Chondrocyte (in vitro differentiated cells): Measurements from ENCODE around the gene TNFAIP3. TPM values are rescaled to one million over a fixed set of nuclear protein-coding genes. Genes with fewer than 3 reads are reported as not detected.

Source experiments
- DNase-seq: peaks from one replicate; pipeline ENCODE4 v3.0.0; 2021; ENCODE audit warnings: mixed read lengths, low spot score
- H3K27ac Mint-ChIP-seq: one replicate; pipeline ENCODE4 v1.8.0; 2021; ENCODE audit warnings: mild to moderate bottlenecking, moderate library complexity, mixed read lengths; ENCODE audit not compliant: unreplicated experiment
- H3K27me3 Mint-ChIP-seq: 2 replicates; pipeline ENCODE4 v1.8.0; 2021; ENCODE audit warnings: low read depth, mixed read lengths
- H3K36me3 Mint-ChIP-seq: 2 replicates; pipeline ENCODE4 v1.8.0; 2021; ENCODE audit warnings: low read depth, mixed read lengths
- H3K4me1 Mint-ChIP-seq: 2 replicates; pipeline ENCODE4 v1.8.0; 2021; ENCODE audit warnings: low read depth, mild to moderate bottlenecking, mixed read lengths
- H3K4me3 Mint-ChIP-seq: one replicate; pipeline ENCODE4 v1.8.0; 2021; ENCODE audit warnings: mild to moderate bottlenecking, moderate library complexity, mixed read lengths; ENCODE audit not compliant: unreplicated experiment
- H3K9me3 Mint-ChIP-seq: 2 replicates; pipeline ENCODE4 v1.8.0; 2021; ENCODE audit warnings: low read depth, mixed read lengths
- CTCF ChIP-seq: fragments of 200-600 bp; sonication (generic); IDR thresholded peaks from 2 replicates; pipeline ENCODE4 v1.5.0; 2021; ENCODE audit warnings: antibody characterized with exemption, mild to moderate bottlenecking, moderate library complexity
- total RNA-seq: library from RNA; stranded (reverse); gene quantifications from 3 replicates; pipeline ENCODE4 v1.2.1, GENCODE V29; 2021

The TNFAIP3 gene
- total RNA-seq, 1 donor from 2014 or later: 7.2 TPM

- Mint-ChIP-seq H3K4me3 (no peak overlapping the region), H3K27ac (no peak overlapping the region), H3K36me3 (peaks cover 4% of the 10 kb centered on the region), H3K9me3 (peaks cover 16% of the 10 kb centered on the region), H3K4me1 (peaks cover 27% of the 10 kb centered on the region), H3K27me3 (no peaks in the 10 kb centered on the region)
- DNase-seq: no peak
- no peak for TF ChIP-seq CTCF
Observed at GRCh38 chr6:137911675-137912191, 44.7 kb downstream of the TNFAIP3 start.

GRCh38 chr6:137912813-137913212, 45.8 kb downstream of the TNFAIP3 start:
- H3K9me3 Mint-ChIP-seq: peaks cover 16% of the 10 kb centered on the region
- H3K27me3 Mint-ChIP-seq: no peaks in the 10 kb centered on the region
- H3K27ac Mint-ChIP-seq: no peak overlapping the region
- TF ChIP-seq CTCF: no peak
- peaks cover 27% of the 10 kb centered on the region for H3K4me1 Mint-ChIP-seq
- no peak for DNase-seq
- no peak overlapping the region for H3K4me3 Mint-ChIP-seq
- H3K36me3 Mint-ChIP-seq: peaks cover 4% of the 10 kb centered on the region

- DNase-seq: no peak
- no peak for TF ChIP-seq CTCF
- Mint-ChIP-seq H3K4me1 (peaks cover 27% of the 10 kb centered on the region), H3K27ac (no peak overlapping the region), H3K36me3 (peaks cover 4% of the 10 kb centered on the region), H3K4me3 (no peak overlapping the region), H3K9me3 (peaks cover 18% of the 10 kb centered on the region), H3K27me3 (no peaks in the 10 kb centered on the region)
Observed at GRCh38 chr6:137913434-137913833, 46.4 kb downstream of the TNFAIP3 start.

- H3K27me3 Mint-ChIP-seq: no peaks in the 10 kb centered on the region
- DNase-seq: no peak
- peaks cover 18% of the 10 kb centered on the region for H3K9me3 Mint-ChIP-seq
- H3K4me1 Mint-ChIP-seq: peaks cover 28% of the 10 kb centered on the region
- TF ChIP-seq CTCF: no peak
- H3K27ac Mint-ChIP-seq: no peak overlapping the region
- H3K4me3 Mint-ChIP-seq: no peak overlapping the region
- H3K36me3 Mint-ChIP-seq: peaks cover 4% of the 10 kb centered on the region
Observed at GRCh38 chr6:137913996-137914529, 47.0 kb downstream of the TNFAIP3 start.

GRCh38 chr6:137914530-137915193, 47.6 kb downstream of the TNFAIP3 start:
- Mint-ChIP-seq H3K27me3 (no peaks in the 10 kb centered on the region), H3K9me3 (peaks cover 18% of the 10 kb centered on the region), H3K27ac (no peak overlapping the region), H3K4me3 (no peak overlapping the region), H3K4me1 (peaks cover 30% of the 10 kb centered on the region), H3K36me3 (peaks cover 4% of the 10 kb centered on the region)
- TF ChIP-seq CTCF: no peak
- no peak for DNase-seq
